LNCaP clone FGC (cell line): Measurements from ENCODE around the gene RGS7.

Source experiments
- DNase-seq: peaks from one replicate; pipeline ENCODE4 v3.0.0-alpha.2; 2011; ENCODE audit warnings: low read depth
- H3K4me3 ChIP-seq: 2 replicates; pipeline ENCODE4 v1.5.1; 2011; ENCODE audit warnings: mild to moderate bottlenecking, low read depth, low read length, control low read depth
- CTCF ChIP-seq: IDR thresholded peaks from 2 replicates; pipeline ENCODE4 v1.5.1; 2012; ENCODE audit warnings: mild to moderate bottlenecking; ENCODE audit not compliant: control insufficient read depth, insufficient read depth; ENCODE audit errors: extremely low read depth

RGS7 gene

GRCh38 chr1:241131636-241132194 lies 225.3 kb downstream of the RGS7 start:
- no peak for TF ChIP-seq CTCF
- DNase-seq = no peak
- H3K4me3 ChIP-seq = no peak overlapping the region

- no peak for DNase-seq
- TF ChIP-seq CTCF = no peak
- H3K4me3 ChIP-seq = no peak overlapping the region
These were observed 226.1 kb downstream of the RGS7 start for GRCh38 chr1:241130881-241131280.

- DNase-seq = no peak
- no peak overlapping the region for H3K4me3 ChIP-seq
- TF ChIP-seq CTCF = no peak
These were observed 227.6 kb downstream of the RGS7 start for GRCh38 chr1:241129207-241129960.

GRCh38 chr1:241125286-241125685 lies 231.7 kb downstream of the RGS7 start:
- H3K4me3 ChIP-seq = no peak overlapping the region
- TF ChIP-seq CTCF = no peak
- no peak for DNase-seq

- DNase-seq = no peak
- H3K4me3 ChIP-seq = no peak overlapping the region
- no peak for TF ChIP-seq CTCF
These were observed 239.0 kb downstream of the RGS7 start for GRCh38 chr1:241118049-241118448.

GRCh38 chr1:241115784-241116183 lies 241.2 kb downstream of the RGS7 start:
- no peak for TF ChIP-seq CTCF
- DNase-seq = no peak

GRCh38 chr1:241114699-241115233 lies 242.2 kb downstream of the RGS7 start:
- DNase-seq = no peak
- no peak for TF ChIP-seq CTCF
- H3K4me3 ChIP-seq = no peak overlapping the region

More at GRCh38 chr1:241115784-241116183, 241.2 kb downstream of the RGS7 start:
- no peak overlapping the region for H3K4me3 ChIP-seq
